ENCODE data around the gene RTEL1. TPM values are rescaled to one million over a fixed set of nuclear protein-coding genes. Genes with fewer than 3 reads are reported as not detected.

The RTEL1 gene
- total and polyA plus RNA-seq, 9 of the 15 experiments (the other 6 are each of a cell fraction or from before 2014, with no cell fraction given): 0.36 to 61.0 (median 17.9) TPM

- BruUV-seq (replicated peaks): no TSS peak
- WGBS (ENCODE audit: insufficient coverage, low coverage, missing lambda C conversion rate): 91% methylated on average over 17 of the region's 17 CpGs
- no peak overlapping the region for H3K27ac ChIP-seq (ENCODE audit: extremely low read depth, low read depth, low read length)
- H3K4me3 ChIP-seq: no peak overlapping the region
- POLR2A ChIA-PET: interaction anchor here (0.9 kb wide), 2 partner anchors 12 to 15 kb away, joined by 3 read pairs; no protein-coding TSS in a partner anchor
- H4K20me1 ChIP-seq (replicated peaks; ENCODE audit: control insufficient read depth, insufficient read depth, low read length): no peaks in the 10 kb centered on the region
- H3K36me3 ChIP-seq (ENCODE audit: control insufficient read depth, insufficient read depth, low read length): peaks cover 12% of the 10 kb centered on the region; the same call in 1 of the 3 replicates
- ATAC-seq (no peak), FAIRE-seq (no peak), DNase-seq (ENCODE audit: extremely low read depth in 1 of 4, low spot score in 3 of 4) (no peak)
- intact Hi-C loops (cut with micrococcal nuclease): no loop called here
- H3K79me2 ChIP-seq (ENCODE audit: control insufficient read depth, insufficient read depth, low read length): peaks cover 14% of the 10 kb centered on the region
- H3K27me3 ChIP-seq (ENCODE audit: control insufficient read depth in 2 of 2, insufficient read depth in 2 of 2, low read length in 2 of 2): no peaks in the 10 kb centered on the region
- CTCF ChIA-PET (ENCODE audit: low intra/inter-chr PET ratio): no interaction called here
- H3K9ac ChIP-seq (ENCODE audit: insufficient read depth in 1 of 2, low read depth in 2 of 2, low read length in 2 of 2): 0 out of 4 replicates have a peak overlapping the region, but pooled peaks of 1 of the 2 experiments have one; percentile 26
- in situ Hi-C loops (cut with MboI): no loop called here
- no peak overlapping the region for H3K4me2 ChIP-seq (ENCODE audit: insufficient read depth, low read length)
- peaks cover 0 to 3% of the 10 kb centered on the region in 2 experiments; a peak in 2 of 5 replicates for H3K4me1 ChIP-seq (replicated peaks in 1 of 2; ENCODE audit: control insufficient read depth in 2 of 2, insufficient read depth in 2 of 2, low read length in 2 of 2)
- H2AFZ ChIP-seq (ENCODE audit: low read depth, low read length): no peak overlapping the region
- 0 out of 2 replicates have a peak, but pooled peaks cover 2% of the 10 kb centered on the region for H3K9me3 ChIP-seq (replicated peaks; ENCODE audit: control insufficient read depth, insufficient read depth, low read depth, low read length)
- no peaks in the 10 kb centered on the region for H3K9me1 ChIP-seq (ENCODE audit: control insufficient read depth, insufficient read depth, low read length)
- TF ChIP-seq TAF1 (IDR thresholded peaks at IDR 0.05; ENCODE audit: control insufficient read depth, extremely low read depth, insufficient read depth, low read length, severe bottlenecking) (no peak), CBX1 (IDR thresholded peaks at IDR 0.05; ENCODE audit: low read depth) (no peak), CREB3L1 (IDR thresholded peaks at IDR 0.05; ENCODE audit: borderline replicate concordance, low read depth) (no peak), MYC (IDR thresholded peaks at IDR 0.05; ENCODE audit: low read depth, low read length) (no peak), MYC (CRISPR knock-in tag; IDR thresholded peaks at IDR 0.05; ENCODE audit: borderline replicate concordance, low read depth) (no peak), GTF2B (IDR thresholded peaks at IDR 0.05; ENCODE audit: extremely low read depth, insufficient read length) (no peak), IRF9 (tag; IDR thresholded peaks at IDR 0.05) (no peak), L3MBTL2 (IDR thresholded peaks at IDR 0.05) (no peak), BRCA1 (IDR thresholded peaks at IDR 0.05) (no peak), BRCA1 (CRISPR knock-in tag; IDR thresholded peaks at IDR 0.05) (no peak), ZNF76 (CRISPR knock-in tag; IDR thresholded peaks at IDR 0.05; ENCODE audit: borderline replicate concordance) (no peak), BCLAF1 (IDR thresholded peaks at IDR 0.05; ENCODE audit: borderline replicate concordance in 1 of 2, control insufficient read depth in 1 of 2, low read depth in 2 of 2, low read length in 1 of 2) (no peak), ZKSCAN8 (CRISPR knock-in tag; IDR thresholded peaks at IDR 0.05) (no peak)
Measured at GRCh38 chr20:63610581-63611435, 47.3 kb upstream of the RTEL1 start.
